Thyroid gland (tissue), 4 donors: ENCODE measurements around the gene MAP3K3. TPM values are rescaled to one million over a fixed set of nuclear protein-coding genes. Genes with fewer than 3 reads are reported as not detected.

Source experiments
- DNase-seq, 2 donors: peaks; one replicate each; pipeline ENCODE4 v3.0.0-alpha.2; 2019
- H3K27ac ChIP-seq, 3 donors: fragments of 200-600 bp; sonication (generic); 1 replicate in 2 of 3; 2 replicates in 1 of 3; pipeline ENCODE4 v1.5.1; 2016 to 2019; ENCODE audit warnings: mild to moderate bottlenecking in 1 of 3, moderate library complexity in 1 of 3
- H3K27me3 ChIP-seq: fragments of 200-600 bp; sonication (generic); one replicate; pipeline ENCODE4 v1.5.1; 2019
- H3K36me3 ChIP-seq, 2 donors: fragments of 200-600 bp; sonication (generic); one replicate each; pipeline ENCODE4 v1.5.1; 2016 to 2019
- H3K4me1 ChIP-seq, 2 donors: fragments of 200-600 bp; sonication (generic); one replicate each; pipeline ENCODE4 v1.5.1; 2017 to 2019
- H3K4me3 ChIP-seq, 3 donors: fragments of 200-600 bp; sonication (generic); replicated peaks in 1 of 3; 1 replicate in 2 of 3; 2 replicates in 1 of 3; pipeline ENCODE4 v1.5.1; 2016; ENCODE audit warnings: mild to moderate bottlenecking in 1 of 3
- H3K9me3 ChIP-seq: fragments of 200-600 bp; sonication (generic); one replicate; pipeline ENCODE4 v1.5.1; 2017
- CTCF ChIP-seq, 6 experiments: fragments of 200-600 bp in 3 of 6; fragments of 450-650 bp in 3 of 6; sonication (generic) in 3 of 6; IDR thresholded peaks; one replicate each; pipeline ENCODE4 v1.5.1; 2016 to 2019; ENCODE audit warnings: antibody characterized with exemption in 6 of 6, mild to moderate bottlenecking in 2 of 6, inconsistent platforms in 1 of 6, moderate library complexity in 1 of 6
- POLR2A ChIP-seq, 2 donors: fragments of 450-650 bp; IDR thresholded peaks; one replicate each; pipeline ENCODE4 v1.6.1; 2017; ENCODE audit warnings: antibody characterized with exemption in 2 of 2, mild to moderate bottlenecking in 2 of 2, moderate library complexity in 1 of 2
- WGBS, 2 donors: methylation state at CpG; one replicate each; pipeline ENCODE4 v1.1.5; 2017; 5-methylcytosine and 5-hydroxymethylcytosine counted together
- intact Hi-C: fragments of 100-400 bp; cut with DNase I; formaldehyde crosslinking; loops from one replicate; pipeline ENCODE4 v1.15.1; 2023
- total RNA-seq, 4 donors: library from RNA; depleted of rRNA; stranded (reverse); fragments of >200 nt; gene quantifications; one replicate each; pipeline ENCODE4 v1.2.3, GENCODE V29; 2016

MAP3K3 gene
- total RNA-seq, 4 donors from 2014 or later, result 38.6 to 68.0 (median 43.8) TPM

- no peaks in the 10 kb centered on the region for H3K9me3 ChIP-seq
- TF ChIP-seq CTCF (IDR thresholded peaks at IDR 0.05), result no peak
- no peak for TF ChIP-seq POLR2A (IDR thresholded peaks at IDR 0.05)
- H3K4me1 ChIP-seq, result peaks cover 6 to 21% of the 10 kb centered on the region in 2 donors
- DNase-seq, result peak in 1 of 2 donors; percentile 41
- H3K27ac ChIP-seq, result peak overlapping the region in 1 of 3 donors; percentile 45
- WGBS, 2 donors, result 13 to 24% methylated on average over 11 to 22 of the region's 45 CpGs
- peak overlapping the region in 1 of 3 donors; percentile 58 for H3K4me3 ChIP-seq
- H3K27me3 ChIP-seq, result no peaks in the 10 kb centered on the region
- H3K36me3 ChIP-seq, result peaks cover 0 to under 1% of the 10 kb centered on the region in 2 donors
- intact Hi-C loops, result no loop called here
Measured at GRCh38 chr17:63698886-63699637, 76.8 kb downstream of the MAP3K3 start.

GRCh38 chr17:63699638-63700527, 77.7 kb downstream of the MAP3K3 start, which contains the start of gene LIMD2:
Gene LIMD2, minus strand, starts transcription at chr17:63700125. Its CDS starts 827 bp downstream, at chr17:63699298.
- 0 to 10% methylated on average over 2 to 5 of the region's 133 CpGs for WGBS, 2 donors
- DNase-seq, result peak; percentile 38 to 40
- Histone ChIP-seq H3K4me3 (peak within 1 kb of the TSS in 1 of 3 donors; percentile 58), H3K36me3 (peaks cover 0 to 5% of the 10 kb centered on the region in 2 donors), H3K27ac (peak within 1 kb of the TSS in 2 of 3 donors; percentile 46), H3K9me3 (no peaks in the 10 kb centered on the region), H3K4me1 (peaks cover 6 to 21% of the 10 kb centered on the region in 2 donors), H3K27me3 (no peaks in the 10 kb centered on the region)
- TF ChIP-seq CTCF (IDR thresholded peaks at IDR 0.05), result no peak
- TF ChIP-seq POLR2A (IDR thresholded peaks at IDR 0.05), result no peak
- intact Hi-C loops, result no loop called here

GRCh38 chr17:63700528-63701455, 78.6 kb downstream of the MAP3K3 start:
- Histone ChIP-seq H3K4me1 (peaks cover 6 to 21% of the 10 kb centered on the region in 2 donors), H3K9me3 (no peaks in the 10 kb centered on the region), H3K4me3 (peak overlapping the region in 1 of 3 donors; percentile 58), H3K27me3 (no peaks in the 10 kb centered on the region), H3K36me3 (peaks cover 0 to 12% of the 10 kb centered on the region in 2 donors), H3K27ac (peak overlapping the region in 2 of 3 donors; percentile 46)
- WGBS, 2 donors, result 26 to 28% methylated on average over 12 to 39 of the region's 88 CpGs
- peak in 1 of 2 donors; percentile 35 for DNase-seq
- intact Hi-C loops, result no loop called here
- TF ChIP-seq POLR2A (IDR thresholded peaks at IDR 0.05) (no peak), CTCF (IDR thresholded peaks at IDR 0.05) (peak in 1 of 6 experiments; percentile 8)

GRCh38 chr17:63701456-63701820, 79.2 kb downstream of the MAP3K3 start:
- intact Hi-C loops, result no loop called here
- TF ChIP-seq CTCF (IDR thresholded peaks at IDR 0.05) (no peak), POLR2A (IDR thresholded peaks at IDR 0.05) (no peak)
- Histone ChIP-seq H3K4me3 (peak overlapping the region in 1 of 3 donors; percentile 58), H3K4me1 (peaks cover 6 to 21% of the 10 kb centered on the region in 2 donors), H3K27ac (peak overlapping the region in 2 of 3 donors; percentile 3 to 46), H3K9me3 (no peaks in the 10 kb centered on the region), H3K27me3 (no peaks in the 10 kb centered on the region), H3K36me3 (peaks cover 0 to 19% of the 10 kb centered on the region in 2 donors)
- WGBS, 2 donors, result 79 to 80% methylated on average over 10 of the region's 10 CpGs
- no peak for DNase-seq
